SK-MEL-5 (cell line): ENCODE results near the gene HPDL. TPM values are rescaled to one million over a fixed set of nuclear protein-coding genes. Genes with fewer than 3 reads are reported as not detected.

Experiments used
- DNase-seq: peaks from one replicate; pipeline ENCODE4 v3.0.0-alpha.2; 2016; ENCODE audit warnings: low read depth, low spot score
- in situ Hi-C: cut with HindIII; loops from 2 replicates; pipeline ENCODE4 v1.10.0; 2016; ENCODE audit warnings: low sequenced_read_pairs, high pct_unique_total_duplicates, low pct_unique_long_range_greater_than_20kb
- total RNA-seq: library from RNA; depleted of rRNA; stranded (reverse); fragments of >200 nt; shearing (Covaris generic); gene quantifications from 2 replicates; pipeline ENCODE4 v1.2.3, GENCODE V29; 2014

Gene HPDL
- total RNA-seq, 1 experiment from 2014 or later = not detected

DNA sequence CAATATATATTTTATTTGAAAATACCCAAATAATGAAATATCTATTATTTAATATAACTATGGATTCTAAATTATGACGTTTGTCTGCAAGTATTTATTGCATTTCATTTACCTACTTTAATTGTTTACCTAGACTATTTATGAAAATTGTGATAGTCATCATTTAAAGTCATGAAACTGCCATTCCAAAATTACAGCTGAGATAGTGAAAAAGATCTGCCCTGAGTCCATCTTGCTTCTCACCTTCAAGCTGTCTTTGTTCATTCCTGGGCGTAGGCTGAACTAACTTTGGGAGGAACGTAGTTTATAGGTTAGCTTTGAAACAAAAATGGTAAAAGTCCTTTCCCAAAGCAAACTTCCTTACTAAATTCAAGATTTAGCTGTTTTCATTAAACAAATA is 12.4 kb upstream of the HPDL start:
- in situ Hi-C loops = no loop called here
- DNase-seq = no peak

DNA sequence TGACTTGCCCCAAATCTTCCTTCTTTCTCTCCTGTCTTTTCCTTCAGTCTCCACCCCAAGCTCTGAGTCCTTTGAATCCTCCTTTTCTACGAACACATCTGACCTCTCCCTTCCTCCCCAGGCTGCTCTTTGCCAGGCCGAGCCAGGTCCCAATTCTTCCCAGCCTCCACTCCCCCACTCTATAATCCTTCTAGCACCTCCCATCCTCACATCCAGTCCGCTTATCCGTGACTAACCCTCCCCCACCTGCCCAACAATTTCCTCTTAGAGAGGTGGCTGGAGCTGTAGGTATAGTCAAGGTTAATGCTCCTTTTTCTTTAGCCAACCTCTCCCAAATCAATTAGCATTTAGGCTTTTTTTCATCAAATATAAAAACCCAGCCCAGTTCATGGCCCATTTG is 9.5 kb upstream of the HPDL start:
- no peak for DNase-seq
- in situ Hi-C loops = no loop called here

- in situ Hi-C loops = no loop called here
- no peak for DNase-seq
These were observed 6.9 kb upstream of the HPDL start for GRCh38 chr1:45319761-45320160.

DNA sequence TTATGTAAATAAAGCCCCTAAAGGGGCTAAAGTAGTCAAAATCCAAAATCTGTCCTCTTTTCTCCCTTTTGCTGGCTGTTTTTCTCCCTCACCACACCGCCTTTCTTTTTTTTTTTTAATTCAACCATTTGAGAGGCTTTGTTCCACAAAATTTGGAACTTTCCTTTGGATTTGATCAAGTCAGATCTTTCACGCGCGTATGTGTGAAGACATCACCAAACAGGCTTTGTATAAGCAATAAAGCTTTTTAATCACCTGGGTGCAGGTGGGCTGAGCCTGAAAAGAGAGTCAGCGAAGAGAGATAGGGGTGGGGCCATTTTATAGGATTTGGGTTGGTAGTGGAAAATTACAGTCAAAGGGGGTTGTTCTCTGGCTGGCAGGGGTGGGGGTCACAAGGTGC is 5.3 kb upstream of the HPDL start:
- in situ Hi-C loops = no loop called here
- no peak for DNase-seq

DNA sequence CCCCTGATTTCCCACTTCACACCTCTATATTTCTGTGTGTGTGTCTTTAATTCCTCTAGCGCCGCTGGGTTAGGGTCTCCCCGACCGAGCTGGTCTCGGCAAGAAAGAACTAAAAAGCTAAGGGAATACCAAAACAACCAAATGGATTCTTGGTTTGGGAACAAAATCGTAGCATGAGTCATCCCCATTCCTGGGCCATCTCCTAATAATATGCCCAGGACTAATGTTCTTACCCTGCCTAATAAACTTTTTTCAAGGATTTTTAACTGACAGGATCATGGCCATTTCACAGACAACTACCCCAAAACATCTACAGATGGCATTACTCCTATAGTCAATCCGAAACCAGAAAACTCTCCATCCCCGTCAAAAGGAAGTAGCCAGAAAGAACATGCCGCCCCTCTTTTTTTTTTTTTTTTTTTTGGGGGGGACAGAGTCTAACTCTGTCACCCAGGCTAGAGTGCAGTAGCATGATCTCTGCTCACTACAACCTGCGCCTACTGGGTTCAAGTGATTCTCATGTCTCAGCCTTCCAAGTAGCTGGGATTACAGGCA is 4.1 kb upstream of the HPDL start:
- DNase-seq = no peak
- in situ Hi-C loops = no loop called here

GRCh38 chr1:45325851-45326506 is 716 bp upstream of the HPDL start:
- no peak for DNase-seq
- in situ Hi-C loops = no loop called here

DNA sequence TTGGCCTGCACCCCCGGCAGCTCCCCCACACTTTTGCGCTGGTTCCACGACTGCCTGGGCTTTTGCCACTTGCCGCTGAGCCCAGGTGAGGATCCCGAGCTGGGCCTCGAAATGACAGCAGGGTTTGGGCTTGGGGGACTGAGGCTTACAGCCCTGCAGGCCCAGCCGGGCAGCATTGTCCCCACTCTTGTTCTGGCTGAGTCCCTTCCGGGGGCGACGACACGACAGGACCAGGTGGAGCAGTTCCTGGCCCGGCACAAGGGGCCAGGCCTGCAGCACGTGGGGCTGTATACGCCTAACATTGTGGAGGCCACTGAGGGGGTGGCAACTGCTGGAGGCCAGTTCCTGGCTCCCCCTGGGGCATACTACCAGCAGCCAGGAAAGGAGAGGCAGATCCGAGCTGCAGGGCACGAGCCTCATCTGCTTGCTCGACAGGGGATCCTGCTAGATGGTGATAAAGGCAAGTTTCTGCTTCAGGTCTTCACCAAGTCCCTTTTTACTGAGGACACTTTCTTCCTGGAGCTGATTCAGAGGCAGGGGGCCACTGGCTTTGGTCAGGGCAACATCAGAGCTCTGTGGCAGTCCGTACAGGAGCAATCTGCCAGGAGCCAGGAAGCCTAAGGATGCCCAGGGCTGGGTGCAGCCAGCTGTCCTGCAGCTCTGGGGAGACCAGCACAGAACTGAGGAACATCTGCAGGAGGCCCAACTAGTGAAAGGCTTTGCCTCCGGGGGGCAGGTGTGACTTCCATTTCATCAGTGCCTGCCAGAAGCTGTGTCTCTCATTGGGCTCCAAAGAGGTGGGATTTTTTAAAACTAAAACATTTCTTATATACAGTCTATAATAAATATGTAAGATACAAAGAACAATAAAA is 1.2 kb downstream of the HPDL start:
- DNase-seq = no peak
- in situ Hi-C loops = no loop called here

GRCh38 chr1:45328680-45329079 is 2.0 kb downstream of the HPDL start:
- no peak for DNase-seq
- in situ Hi-C loops = no loop called here

GRCh38 chr1:45329445-45329844 is 2.8 kb downstream of the HPDL start:
- in situ Hi-C loops = no loop called here
- peak; percentile 39 for DNase-seq

DNA sequence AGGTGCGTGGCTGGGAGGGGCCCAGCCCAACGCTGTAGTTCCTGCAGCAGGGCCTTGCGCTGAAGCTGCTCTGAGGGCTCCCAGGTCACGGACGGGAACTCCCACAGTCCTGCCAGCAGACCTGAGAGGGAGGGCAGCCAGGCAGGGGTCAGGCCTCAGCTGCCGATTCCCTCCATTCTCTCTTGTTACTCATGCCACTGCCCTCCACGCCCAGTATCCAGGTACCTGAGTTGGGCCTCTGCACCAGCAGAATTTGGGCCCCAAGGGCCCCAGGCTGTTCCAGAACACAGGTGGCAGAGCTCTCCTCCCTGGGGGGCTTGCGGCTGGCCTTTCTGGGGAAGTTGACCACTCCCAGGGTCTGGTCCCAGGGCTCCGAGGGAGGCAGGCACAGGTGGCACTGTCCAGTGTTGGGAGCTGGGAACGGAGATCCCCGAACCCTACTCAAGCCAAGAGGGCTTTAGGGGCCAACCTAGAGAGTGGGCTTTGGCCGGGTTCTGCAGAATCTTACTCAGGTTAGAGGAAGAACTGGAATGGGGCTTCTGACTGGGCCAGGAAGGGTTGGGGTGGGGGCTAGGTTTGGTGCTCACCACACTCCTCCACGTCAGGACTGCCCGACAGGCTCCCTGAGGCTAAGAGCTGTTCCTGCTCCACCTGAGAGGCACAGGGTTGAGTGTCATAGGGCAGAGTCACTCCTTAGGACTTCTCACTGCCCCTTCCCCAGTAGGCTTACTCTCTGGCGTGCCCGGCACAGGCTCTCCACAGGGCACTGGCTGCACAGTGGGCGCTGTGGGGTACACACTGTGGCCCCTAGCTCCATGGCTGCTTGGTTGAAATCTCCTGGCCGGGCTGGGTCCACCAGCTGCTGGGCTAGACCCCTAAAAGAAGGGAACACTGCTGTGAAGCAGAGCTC is 5.0 kb downstream of the HPDL start:
- in situ Hi-C loops = no loop called here
- no peak for DNase-seq

DNA sequence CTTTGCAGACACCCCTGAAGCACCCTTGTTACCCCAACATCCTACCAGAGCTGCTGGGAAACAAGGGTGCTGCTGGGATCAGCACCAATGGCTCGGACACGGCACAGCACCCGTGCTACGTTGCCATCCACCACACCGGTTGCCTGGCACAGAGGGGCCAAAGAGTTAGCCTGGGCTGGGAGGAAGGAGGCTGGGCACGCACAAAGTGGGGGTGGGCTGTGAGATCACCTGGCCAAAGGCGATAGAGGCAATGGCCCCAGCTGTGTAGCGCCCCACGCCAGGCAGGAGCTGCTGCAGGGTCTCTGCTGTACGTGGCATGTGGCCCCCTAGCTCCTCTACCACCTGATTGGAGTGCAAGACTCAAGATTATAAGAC is 5.6 kb downstream of the HPDL start:
- no peak for DNase-seq
- in situ Hi-C loops = no loop called here

DNA sequence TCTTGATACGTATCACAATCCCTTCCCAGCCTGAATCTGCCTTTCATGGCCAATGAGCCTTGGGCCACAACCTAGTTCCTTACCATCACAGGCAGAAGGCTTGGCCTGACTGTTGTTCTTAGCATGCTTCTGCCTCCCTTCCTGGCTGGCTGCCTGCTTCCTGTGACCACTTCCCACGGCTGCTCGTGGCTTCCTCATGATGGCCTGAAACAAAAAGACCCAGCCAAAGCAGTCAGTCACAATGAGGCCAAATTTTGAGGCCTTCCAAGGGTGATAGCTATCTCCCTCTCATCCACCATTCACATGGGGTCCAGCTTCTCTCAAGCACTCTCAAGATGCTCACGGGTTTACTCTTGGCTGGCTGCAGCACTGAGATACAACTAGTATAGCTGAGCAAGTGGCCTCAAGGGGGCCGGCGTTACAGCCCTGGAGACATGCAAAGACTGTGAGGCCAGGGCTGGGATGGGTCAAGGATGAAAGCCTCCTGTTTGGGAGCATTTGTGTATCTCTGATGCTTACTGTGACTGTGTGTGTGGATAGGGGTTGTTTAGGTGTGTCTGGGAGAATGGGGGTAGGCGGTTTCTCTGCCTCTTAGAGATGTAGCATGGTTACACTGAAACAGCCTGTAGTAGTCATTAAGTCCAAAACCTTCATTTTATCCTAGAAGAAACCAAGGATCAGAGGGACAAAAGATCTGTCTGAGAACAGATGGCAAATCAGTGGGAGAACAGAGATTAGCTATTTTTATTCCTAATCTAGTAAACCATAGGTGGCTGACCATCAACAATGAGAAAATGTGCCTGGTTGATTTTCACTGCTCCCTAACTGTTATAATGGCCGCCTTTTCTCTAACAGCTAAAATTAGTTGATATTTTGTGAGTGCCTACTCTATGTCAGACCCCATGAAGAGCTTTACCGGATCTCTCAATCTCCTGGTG is 7.9 kb downstream of the HPDL start:
- in situ Hi-C loops = no loop called here
- peak; percentile 68 for DNase-seq

DNA sequence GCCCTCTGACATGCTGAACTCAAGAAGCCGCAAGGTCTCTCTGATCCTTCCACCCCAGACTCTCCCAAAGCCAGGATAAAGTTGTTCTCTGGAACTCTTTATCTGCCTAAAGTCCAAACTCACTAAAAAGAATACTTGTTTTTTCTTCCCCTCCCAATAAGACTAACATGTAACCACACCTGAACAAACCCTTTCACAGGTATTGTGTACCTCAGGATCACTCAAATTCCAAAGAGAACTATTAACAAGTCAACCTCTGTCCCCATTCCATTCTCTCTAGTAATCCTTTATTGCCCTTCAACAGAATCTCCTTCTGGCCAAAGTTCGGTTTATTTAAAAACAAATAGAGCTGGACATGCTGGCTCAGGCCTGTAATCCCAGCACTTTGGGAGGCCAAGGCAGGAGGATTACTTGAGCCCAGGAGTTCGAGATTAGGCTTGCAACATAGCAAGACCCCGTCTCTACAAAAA is 9.2 kb downstream of the HPDL start:
- DNase-seq = no peak
- in situ Hi-C loops = no loop called here

- no peak for DNase-seq
- in situ Hi-C loops = no loop called here
These were observed 11.1 kb downstream of the HPDL start for GRCh38 chr1:45337630-45338325.

GRCh38 chr1:45339789-45340558 is 13.3 kb downstream of the HPDL start, which contains the start of the genes MUTYH and TOE1:
Gene MUTYH (minus strand): TSS chr1:45340440. CDS start chr1:45334505, 5,935 bp downstream.
Gene TOE1 (plus strand): TSS chr1:45340170. CDS start chr1:45340253, 83 bp downstream.
- DNase-seq = peak; percentile 85
- in situ Hi-C loops = no loop called here
